HL-60 (cell line): ENCODE results near the gene KCNJ3.

Experiments used
- CTCF ChIP-seq: IDR thresholded peaks from one replicate; pipeline ENCODE4 v1.5.1; 2011; ENCODE audit warnings: low read length, control low read depth, inconsistent platforms; ENCODE audit not compliant: insufficient read depth
- REST ChIP-seq: IDR thresholded peaks from 2 replicates; pipeline ENCODE4 v1.6.1; 2012; ENCODE audit warnings: low read depth; ENCODE audit not compliant: insufficient replicate concordance

- TF ChIP-seq CTCF (no peak), REST (no peak)
These were observed 9.6 kb downstream of the KCNJ3 start for GRCh38 chr2:154707994-154708575.
